IMR-90 (cell line): Measurements from ENCODE around the gene CHN2. TPM values are rescaled to one million over a fixed set of nuclear protein-coding genes. Genes with fewer than 3 reads are reported as not detected.

Experiments used
- ATAC-seq: fragments of 200-7000 bp; cut with Tn5 transposase; 2 replicates; pipeline ENCODE4 v1.9.1; 2020; ENCODE audit warnings: low read depth, mild to moderate bottlenecking, moderate library complexity
- BruUV-seq: library from RNA; stranded (reverse); fragments of 400-500 nt; replicated peaks from 2 replicates; lab custom pipeline; 2021; lab: Mats Ljungman, UMichigan
- CTCF ChIA-PET: fragments of 300-600 bp; formaldehyde crosslinking; extraction: SDS; loops from one replicate; lab custom pipeline; 2021; ENCODE audit warnings: antibody characterized with exemption; lab: Yijun Ruan, JAX
- POLR2A ChIA-PET: fragments of 300-600 bp; sonication (Branson Sonifier 250); formaldehyde crosslinking; loops from one replicate; lab custom pipeline; 2022; ENCODE audit warnings: antibody characterized with exemption; ENCODE audit not compliant: unreplicated experiment; lab: Charles Lee
- DNase-seq: peaks from one replicate; pipeline ENCODE4 v3.0.0; 2013
- H2AFZ ChIP-seq: replicated peaks from 2 replicates; pipeline ENCODE3; 2013; ENCODE audit warnings: low read length, mild to moderate bottlenecking; ENCODE audit not compliant: poor library complexity
- H2AK5ac ChIP-seq: 2 replicates; pipeline ENCODE4 v1.6.1; 2013; ENCODE audit warnings: low read depth, low read length, inconsistent platforms
- H2AK9ac ChIP-seq: replicated peaks from 2 replicates; pipeline ENCODE3; 2013; ENCODE audit warnings: mild to moderate bottlenecking, low read depth, low read length, moderate library complexity; ENCODE audit not compliant: poor library complexity
- H2BK120ac ChIP-seq: 2 replicates; pipeline ENCODE4 v1.6.1; 2013; ENCODE audit warnings: low read depth, low read length, inconsistent platforms
- H2BK15ac ChIP-seq: 3 replicates; pipeline ENCODE4 v1.6.1; 2013; ENCODE audit warnings: low read depth, low read length, inconsistent platforms
- H2BK20ac ChIP-seq: 2 replicates; pipeline ENCODE4 v1.6.1; 2013; ENCODE audit warnings: low read depth, mild to moderate bottlenecking, inconsistent platforms, low read length, moderate library complexity
- H2BK5ac ChIP-seq: 2 replicates; pipeline ENCODE4 v1.6.1; 2013; ENCODE audit warnings: mild to moderate bottlenecking, low read depth, low read length, inconsistent platforms; ENCODE audit not compliant: poor library complexity, severe bottlenecking
- H3K14ac ChIP-seq: replicated peaks from 2 replicates; pipeline ENCODE4 v1.6.1; 2013; ENCODE audit warnings: low read depth, low read length, inconsistent platforms
- H3K18ac ChIP-seq: 2 replicates; pipeline ENCODE4 v1.6.1; 2013; ENCODE audit warnings: low read depth, low read length, control low read depth
- H3K23ac ChIP-seq: 2 replicates; pipeline ENCODE4 v1.6.1; 2013; ENCODE audit warnings: low read depth, low read length, inconsistent platforms
- H3K27ac ChIP-seq: 2 replicates; pipeline ENCODE4 v1.5.1; 2013; ENCODE audit warnings: mild to moderate bottlenecking, control low read depth, low read length; ENCODE audit not compliant: insufficient read depth
- H3K27me3 ChIP-seq: 2 replicates; pipeline ENCODE4 v1.6.1; 2013; ENCODE audit warnings: low read length; ENCODE audit not compliant: control insufficient read depth, insufficient read depth
- H3K36me3 ChIP-seq: 2 replicates; pipeline ENCODE4 v1.6.1; 2013; ENCODE audit warnings: low read length, mixed read lengths; ENCODE audit not compliant: control insufficient read depth, insufficient read depth
- H3K4ac ChIP-seq: 2 replicates; pipeline ENCODE4 v1.6.1; 2013; ENCODE audit warnings: low read depth, low read length, inconsistent platforms
- H3K4me1 ChIP-seq: 2 replicates; pipeline ENCODE4 v1.6.1; 2013; ENCODE audit warnings: low read length, mixed read lengths; ENCODE audit not compliant: control insufficient read depth, insufficient read depth
- H3K4me2 ChIP-seq: 2 replicates; pipeline ENCODE4 v1.6.1; 2013; ENCODE audit warnings: low read depth, mild to moderate bottlenecking, control low read depth, low read length, moderate library complexity
- H3K4me3 ChIP-seq: 2 replicates; pipeline ENCODE4 v1.5.1; 2013; ENCODE audit warnings: low read depth, mild to moderate bottlenecking, control low read depth, low read length, moderate library complexity; ENCODE audit not compliant: insufficient read depth
- H3K56ac ChIP-seq: 2 replicates; pipeline ENCODE4 v1.6.1; 2013; ENCODE audit warnings: low read length, inconsistent platforms; ENCODE audit not compliant: insufficient read depth; ENCODE audit errors: extremely low read depth
- H3K79me1 ChIP-seq, 2 experiments: 2 replicates each; pipeline ENCODE4 v1.6.1; 2013; ENCODE audit warnings: low read length in 2 of 2, inconsistent platforms in 1 of 2, low read depth in 1 of 2
- H3K9ac ChIP-seq: 2 replicates; pipeline ENCODE4 v1.6.1; 2013; ENCODE audit warnings: low read depth, low read length, control low read depth
- H3K9me1 ChIP-seq: 2 replicates; pipeline ENCODE4 v1.6.1; 2013; ENCODE audit warnings: low read length, inconsistent platforms; ENCODE audit not compliant: insufficient read depth
- H3K9me3 ChIP-seq: 2 replicates; pipeline ENCODE4 v1.6.1; 2013; ENCODE audit warnings: low read length; ENCODE audit not compliant: control insufficient read depth, insufficient read depth
- H4K20me1 ChIP-seq: 2 replicates; pipeline ENCODE4 v1.6.1; 2013; ENCODE audit warnings: low read length, inconsistent platforms; ENCODE audit not compliant: insufficient read depth
- H4K5ac ChIP-seq: 2 replicates; pipeline ENCODE4 v1.6.1; 2013; ENCODE audit warnings: mild to moderate bottlenecking, low read depth, low read length, control low read depth
- H4K8ac ChIP-seq, 2 experiments: 2 replicates each; pipeline ENCODE4 v1.6.1; 2013; ENCODE audit warnings: low read depth in 2 of 2, low read length in 2 of 2, control low read depth in 1 of 2, inconsistent platforms in 1 of 2
- H4K91ac ChIP-seq: 2 replicates; pipeline ENCODE4 v1.6.1; 2013; ENCODE audit warnings: low read depth, low read length, inconsistent platforms; ENCODE audit not compliant: insufficient read depth
- CEBPB ChIP-seq: IDR thresholded peaks from 2 replicates; pipeline ENCODE4 v1.6.1; 2012; ENCODE audit warnings: low read depth, low read length, improper control_type of control experiment
- CHD1 ChIP-seq: IDR thresholded peaks from 2 replicates; pipeline ENCODE4 v1.6.1; 2012; ENCODE audit warnings: low read depth, low read length, improper control_type of control experiment
- ELK1 ChIP-seq: fragments of 150-350 bp; IDR thresholded peaks from 2 replicates; pipeline ENCODE4 v1.6.1; 2016; ENCODE audit warnings: low read depth, mild to moderate bottlenecking, low read length, moderate library complexity, borderline replicate concordance
- FOS ChIP-seq: fragments of 150-350 bp; IDR thresholded peaks from 2 replicates; pipeline ENCODE4 v1.6.1; 2016; ENCODE audit warnings: low read depth, low read length
- MAZ ChIP-seq: IDR thresholded peaks from 2 replicates; pipeline ENCODE4 v1.6.1; 2012; ENCODE audit warnings: low read depth, mild to moderate bottlenecking, low read length, improper control_type of control experiment, moderate library complexity, borderline replicate concordance
- MXI1 ChIP-seq: IDR thresholded peaks from 2 replicates; pipeline ENCODE4 v1.6.1; 2012; ENCODE audit warnings: low read depth, mild to moderate bottlenecking, low read length, moderate library complexity, borderline replicate concordance
- NFE2L2 ChIP-seq: fragments of 150-350 bp; IDR thresholded peaks from 2 replicates; pipeline ENCODE4 v1.6.1; 2016; ENCODE audit warnings: low read depth, mild to moderate bottlenecking, low read length
- POLR2A ChIP-seq: IDR thresholded peaks from 2 replicates; pipeline ENCODE4 v1.6.1; 2012; ENCODE audit warnings: mild to moderate bottlenecking, low read depth, low read length
- RAD21 ChIP-seq: IDR thresholded peaks from 2 replicates; pipeline ENCODE4 v1.6.1; 2012; ENCODE audit warnings: low read length, improper control_type of control experiment
- RCOR1 ChIP-seq: IDR thresholded peaks from 2 replicates; pipeline ENCODE4 v1.6.1; 2012; ENCODE audit warnings: mild to moderate bottlenecking, low read length, improper control_type of control experiment; ENCODE audit not compliant: insufficient replicate concordance
- SMC3 ChIP-seq: fragments of 150-350 bp; IDR thresholded peaks from 2 replicates; pipeline ENCODE4 v1.6.1; 2016; ENCODE audit warnings: low read depth, mild to moderate bottlenecking, antibody characterized with exemption, low read length, moderate library complexity
- USF2 ChIP-seq: fragments of 150-350 bp; IDR thresholded peaks from 2 replicates; pipeline ENCODE4 v1.6.1; 2017; ENCODE audit warnings: mild to moderate bottlenecking, antibody characterized with exemption, low read length, low read depth
- WGBS, 2 experiments: methylation state at CpG; one replicate each; pipeline versions ENCODE4 v1.1.5 to v1.1.7; 2013; ENCODE audit warnings: missing lambda C conversion rate in 2 of 2; ENCODE audit not compliant: insufficient read length in 1 of 2; ENCODE audit errors: extremely low coverage in 2 of 2; 5-methylcytosine and 5-hydroxymethylcytosine counted together
- dilution Hi-C: fragments of 300-500 bp; cut with HindIII; formaldehyde crosslinking; loops from one replicate; pipeline ENCODE4 v1.14.3; 2018; ENCODE audit warnings: low sequenced_read_pairs; ENCODE audit not compliant: unreplicated experiment
- in situ Hi-C: fragments of 300-500 bp; cut with MboI; formaldehyde crosslinking; loops from 3 replicates; pipeline ENCODE4 v1.14.3; 2019; ENCODE audit warnings: low sequenced_read_pairs, inconsistent platforms, mixed read lengths
- intact Hi-C: fragments of 100-400 bp; cut with micrococcal nuclease; formaldehyde crosslinking; loops from 2 replicates; pipeline ENCODE4 v1.10.0; 2022
- polyA plus RNA-seq, 3 experiments: library from polyadenylated mRNA; depleted of rRNA; stranded (reverse); fragments of >200 nt; gene quantifications; 2 replicates each; pipeline ENCODE4 v1.2.3, GENCODE V29; 2012; ENCODE audit warnings: low replicate concordance in 1 of 3
- total RNA-seq: library from RNA; depleted of rRNA; stranded (reverse); fragments of >200 nt; gene quantifications from 2 replicates; pipeline ENCODE4 v1.2.3, GENCODE V29; 2012
- TF ChIP-seq, protein P1 (sequence below): conservative IDR thresholded peaks from 2 replicates; pipeline ENCODE4 v1.5.1; 2012; ENCODE audit warnings: mild to moderate bottlenecking, low read depth, low read length, improper control_type of control experiment

CHN2 gene
- total and polyA plus RNA-seq, 2 of the 4 experiments (the other 2 are of a cell fraction): not detected

GRCh38 chr7:29356631-29357030 lies 162.1 kb downstream of the CHN2 start:
- H4K8ac ChIP-seq: no peak overlapping the region
- dilution Hi-C loops (no loop called here), intact Hi-C loops (no loop called here), in situ Hi-C loops (no loop called here)
- H3K18ac ChIP-seq: no peak overlapping the region
- H3K27ac ChIP-seq: no peak overlapping the region
- no peaks in the 10 kb centered on the region for H3K36me3 ChIP-seq
- no peak overlapping the region for H3K56ac ChIP-seq
- ChIA-PET POLR2A (no interaction called here), CTCF (no interaction called here)
- no peaks in the 10 kb centered on the region for H3K79me1 ChIP-seq
- no peak overlapping the region for H2BK15ac ChIP-seq
- no peak overlapping the region for H2AFZ ChIP-seq
- no peaks in the 10 kb centered on the region for H3K9me1 ChIP-seq
- 85% methylated on average over 4 of the region's 9 CpGs; no CpG with 5 or more reads in 1 of the 2 experiments for WGBS, 2 experiments
- ATAC-seq (no peak), DNase-seq (no peak)
- no peak overlapping the region for H3K4me3 ChIP-seq
- H3K4ac ChIP-seq: no peak overlapping the region
- no peak overlapping the region for H2AK9ac ChIP-seq
- BruUV-seq: no TSS peak
- no peak overlapping the region for H3K4me2 ChIP-seq
- H2BK20ac ChIP-seq: no peak overlapping the region
- H3K9me3 ChIP-seq: no peaks in the 10 kb centered on the region
- H4K20me1 ChIP-seq: no peaks in the 10 kb centered on the region
- H3K4me1 ChIP-seq: no peaks in the 10 kb centered on the region
- H3K9ac ChIP-seq: no peak overlapping the region
- H3K23ac ChIP-seq: no peak overlapping the region
- no peak overlapping the region for H3K14ac ChIP-seq
- no peak overlapping the region for H4K5ac ChIP-seq
- H3K27me3 ChIP-seq: no peaks in the 10 kb centered on the region
- H2BK5ac ChIP-seq: no peak overlapping the region
- TF ChIP-seq CHD1: no peak
- no peak for TF ChIP-seq POLR2A
- no peak for TF ChIP-seq RAD21
- TF ChIP-seq SMC3: no peak
- TF ChIP-seq MXI1: no peak
- TF ChIP-seq, protein P1, sequence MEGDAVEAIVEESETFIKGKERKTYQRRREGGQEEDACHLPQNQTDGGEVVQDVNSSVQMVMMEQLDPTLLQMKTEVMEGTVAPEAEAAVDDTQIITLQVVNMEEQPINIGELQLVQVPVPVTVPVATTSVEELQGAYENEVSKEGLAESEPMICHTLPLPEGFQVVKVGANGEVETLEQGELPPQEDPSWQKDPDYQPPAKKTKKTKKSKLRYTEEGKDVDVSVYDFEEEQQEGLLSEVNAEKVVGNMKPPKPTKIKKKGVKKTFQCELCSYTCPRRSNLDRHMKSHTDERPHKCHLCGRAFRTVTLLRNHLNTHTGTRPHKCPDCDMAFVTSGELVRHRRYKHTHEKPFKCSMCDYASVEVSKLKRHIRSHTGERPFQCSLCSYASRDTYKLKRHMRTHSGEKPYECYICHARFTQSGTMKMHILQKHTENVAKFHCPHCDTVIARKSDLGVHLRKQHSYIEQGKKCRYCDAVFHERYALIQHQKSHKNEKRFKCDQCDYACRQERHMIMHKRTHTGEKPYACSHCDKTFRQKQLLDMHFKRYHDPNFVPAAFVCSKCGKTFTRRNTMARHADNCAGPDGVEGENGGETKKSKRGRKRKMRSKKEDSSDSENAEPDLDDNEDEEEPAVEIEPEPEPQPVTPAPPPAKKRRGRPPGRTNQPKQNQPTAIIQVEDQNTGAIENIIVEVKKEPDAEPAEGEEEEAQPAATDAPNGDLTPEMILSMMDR: no peak
- no peak for TF ChIP-seq USF2
- TF ChIP-seq MAZ: no peak
- TF ChIP-seq NFE2L2: no peak
- no peak for TF ChIP-seq ELK1
- no peak for TF ChIP-seq FOS
- no peak for TF ChIP-seq RCOR1
- no peak for TF ChIP-seq CEBPB
- H2AK5ac ChIP-seq: no peak overlapping the region
- no peak overlapping the region for H2BK120ac ChIP-seq
- H4K91ac ChIP-seq: no peak overlapping the region
